Stimulated activated CD4-positive, alpha-beta T cell treated with anti-CD3 and anti-CD28 coated beads, Interleukin-15, amount 100 ng/mL, for 1 hour (primary cell): ENCODE data around the gene YBEY.
"Not testable (repeated sequence)": the region's sequence is repeated elsewhere in the genome, so short reads cannot be mapped to it uniquely, and the experiment has no call there.

ENCODE experiments used
- DNase-seq, 2 donors: peaks; one replicate each; pipeline ENCODE4 v3.0.0-alpha.2; 2020; ENCODE audit warnings: low read depth in 1 of 2, low spot score in 1 of 2

Gene YBEY

GRCh38 chr21:46285761-46286647, at the start of gene YBEY:
Gene YBEY, plus strand, starts transcription at chr21:46286342. Its CDS starts 572 bp downstream, at chr21:46286914.
- DNase-seq = peak; percentile 65 to 82

- no peak for DNase-seq
Observed at GRCh38 chr21:46237474-46237873, 48.7 kb upstream of the YBEY start.

GRCh38 chr21:46239817-46240325, 46.3 kb upstream of the YBEY start:
- DNase-seq = no peak

- not testable (repeated sequence) for DNase-seq
Observed at GRCh38 chr21:46241577-46241976, 44.6 kb upstream of the YBEY start.

DNA sequence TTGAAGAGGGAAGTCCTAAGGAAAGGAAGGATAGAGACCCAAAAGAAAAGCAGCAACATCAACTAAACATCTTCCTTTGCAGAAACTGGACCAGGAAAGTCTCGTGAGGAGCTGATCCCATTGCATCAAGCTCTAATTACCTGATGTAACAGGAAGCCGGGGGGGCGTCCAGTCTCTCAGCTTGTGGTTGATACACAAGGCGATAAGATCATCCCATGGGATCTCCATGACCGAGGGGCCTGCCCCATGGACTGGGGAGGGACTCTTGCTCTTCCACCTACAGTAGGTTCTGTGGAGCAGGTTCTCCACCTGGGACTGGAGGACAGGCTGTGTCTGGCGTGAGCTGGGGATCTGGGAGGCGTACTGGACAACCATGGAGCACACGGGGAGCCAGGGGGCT, 42.8 kb upstream of the YBEY start:
- no peak for DNase-seq

- no peak for DNase-seq
Observed at GRCh38 chr21:46243960-46244361, 42.2 kb upstream of the YBEY start.

DNA sequence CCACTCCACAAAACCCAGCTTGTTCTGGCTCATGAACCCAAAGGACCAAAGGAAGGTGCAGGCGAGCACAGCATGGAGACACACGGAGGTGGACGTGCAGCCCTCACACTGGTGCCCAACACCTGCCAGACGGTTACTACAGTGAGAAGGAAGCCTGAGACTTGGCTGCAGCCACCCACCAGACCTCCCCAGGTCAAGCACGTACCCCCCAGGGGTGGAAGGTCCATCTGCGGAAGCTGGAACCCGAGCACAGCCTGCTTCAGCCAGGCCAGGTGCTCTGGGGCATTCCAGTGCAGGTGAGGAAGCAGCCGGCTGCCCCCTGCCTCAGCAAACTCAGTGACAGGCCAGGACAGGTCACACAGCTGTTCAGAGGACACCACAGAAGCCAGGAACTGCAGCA, 41.5 kb upstream of the YBEY start:
- no peak for DNase-seq

DNA sequence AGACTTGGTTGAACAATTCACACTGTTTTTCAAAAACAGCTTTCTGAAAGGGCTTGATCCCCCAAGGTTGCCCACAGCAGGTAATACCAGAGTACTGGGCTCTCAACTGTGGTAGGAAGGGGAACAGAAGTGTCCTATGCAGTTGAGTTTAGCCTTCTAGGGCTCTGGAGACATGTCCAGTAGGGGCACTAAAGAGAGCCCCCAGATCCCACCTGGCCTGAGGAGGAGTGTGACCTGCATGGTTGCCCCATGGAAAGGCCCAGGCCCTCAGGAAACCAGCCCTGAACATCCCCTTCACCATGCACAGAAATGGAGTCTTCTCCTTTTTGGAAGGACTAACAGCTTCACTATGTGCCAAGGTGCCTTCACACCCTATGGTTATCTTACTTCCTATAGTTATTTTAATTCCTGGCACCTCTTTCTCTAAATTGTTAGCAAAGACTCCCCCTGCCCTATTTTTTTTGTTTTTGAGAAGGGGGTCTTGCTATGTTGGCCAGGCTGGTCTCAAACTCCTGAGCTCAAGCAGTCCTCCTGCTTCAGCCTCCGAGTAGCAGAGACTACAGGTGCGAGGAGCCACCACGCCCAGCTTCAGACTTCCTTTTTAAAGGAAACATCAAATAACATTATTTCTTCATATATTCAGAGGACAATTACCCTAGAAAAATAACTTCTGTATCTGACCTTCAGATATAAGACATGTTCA, 40.8 kb upstream of the YBEY start:
- no peak for DNase-seq

DNA sequence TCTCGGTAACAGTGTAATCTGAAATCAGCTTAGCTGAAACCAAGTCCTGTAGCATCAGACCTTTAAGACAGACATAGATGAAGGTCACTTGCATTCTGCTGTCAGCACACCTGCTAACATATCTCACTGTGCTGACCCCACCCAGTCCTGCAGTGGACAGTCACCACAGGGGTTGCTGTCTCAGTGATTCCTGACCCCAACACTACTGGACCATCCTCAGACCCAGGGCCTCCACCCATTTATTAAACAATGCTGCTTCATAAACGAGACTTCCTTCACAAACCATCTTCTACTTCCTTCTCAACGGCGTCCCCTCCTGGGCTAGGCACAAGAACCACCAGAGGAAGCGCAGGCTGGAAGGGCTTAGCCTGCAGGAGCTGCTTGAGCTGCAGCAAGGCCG, 39.8 kb upstream of the YBEY start:
- DNase-seq = no peak

GRCh38 chr21:46247699-46248421, 38.3 kb upstream of the YBEY start:
- DNase-seq = no peak

DNA sequence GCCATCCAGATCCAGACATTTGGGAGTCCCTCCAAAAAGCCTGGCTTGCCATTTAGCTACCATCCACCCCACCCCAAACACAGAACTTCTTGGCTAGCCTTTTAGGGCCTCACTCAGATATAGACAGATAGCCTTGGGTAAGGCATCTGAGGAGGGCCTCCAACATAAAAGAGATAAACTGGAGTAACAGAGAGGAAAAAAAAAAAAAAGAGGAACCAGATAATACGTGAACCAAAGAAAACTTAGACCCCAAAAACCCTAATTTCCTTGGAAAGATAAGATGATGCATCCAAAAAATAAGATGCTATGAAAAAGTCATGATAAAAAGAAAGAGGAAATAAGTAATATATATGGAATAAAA, 37.7 kb upstream of the YBEY start:
- no peak for DNase-seq

- DNase-seq = no peak
Observed at GRCh38 chr21:46248827-46249226, 37.3 kb upstream of the YBEY start.

GRCh38 chr21:46250146-46250725, 35.9 kb upstream of the YBEY start:
- no peak for DNase-seq

- no peak for DNase-seq
Observed at GRCh38 chr21:46252840-46253239, 33.3 kb upstream of the YBEY start.

- peak in 1 of 2 donors; percentile 10 for DNase-seq
Observed at GRCh38 chr21:46253610-46254124, 32.5 kb upstream of the YBEY start.

- no peak for DNase-seq
Observed at GRCh38 chr21:46254208-46254975, 31.8 kb upstream of the YBEY start.

GRCh38 chr21:46255166-46255565, 31.0 kb upstream of the YBEY start:
- no peak for DNase-seq

DNA sequence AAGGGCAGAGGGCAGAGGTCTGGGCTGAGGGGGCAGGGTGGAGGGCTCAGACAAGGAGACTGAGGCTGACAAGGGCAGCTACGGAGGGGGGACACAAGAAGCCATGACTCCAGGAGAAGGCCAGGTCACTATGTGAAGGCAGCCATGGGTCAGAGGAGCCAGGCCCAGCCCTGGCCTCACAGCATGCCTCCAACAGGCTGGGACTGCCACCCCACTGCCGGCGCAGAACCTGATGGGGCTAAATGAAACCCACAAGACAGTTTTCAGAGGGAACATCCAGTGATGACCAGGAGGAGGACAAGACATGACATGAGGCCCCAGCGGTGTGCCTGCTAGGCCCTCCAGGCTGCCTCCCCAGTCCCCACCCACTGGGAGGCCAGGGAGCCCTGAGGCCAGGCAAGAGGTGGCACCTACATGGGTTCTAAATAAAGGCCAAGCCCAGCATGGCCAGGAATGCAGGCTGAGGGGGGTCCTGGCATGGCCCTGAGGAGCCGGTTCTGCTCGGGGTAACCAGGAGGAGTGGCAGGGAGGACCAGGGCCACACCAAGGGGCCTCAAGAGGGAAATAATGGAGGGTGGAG, 30.3 kb upstream of the YBEY start:
- no peak for DNase-seq

DNA sequence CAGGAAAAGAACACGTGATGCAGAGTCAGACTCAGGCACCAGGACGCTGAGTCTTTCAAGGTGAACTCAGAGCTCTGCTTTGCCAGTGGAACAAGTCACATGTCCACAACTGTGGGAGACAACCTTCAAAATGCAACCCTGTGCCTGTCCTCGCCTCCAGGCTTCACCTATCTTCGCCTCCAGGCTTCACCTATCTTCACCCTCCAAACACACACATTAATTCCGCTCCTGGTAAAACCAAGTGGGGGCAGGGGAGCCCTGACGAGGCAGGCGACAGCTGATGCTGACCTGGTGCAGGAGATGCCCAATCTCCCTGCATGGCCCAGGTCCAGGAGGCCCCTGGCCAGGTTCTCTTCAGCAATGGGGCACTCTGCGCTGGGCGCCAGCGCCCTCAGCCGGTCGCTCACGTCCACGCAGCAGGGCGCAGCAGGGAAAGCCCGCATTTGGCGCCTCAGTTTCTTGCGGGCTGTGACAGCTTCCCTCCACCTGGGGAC, 29.6 kb upstream of the YBEY start:
- DNase-seq = no peak
